ENCODE results near the gene OLIG1. TPM values are rescaled to one million over a fixed set of nuclear protein-coding genes. Genes with fewer than 3 reads are reported as not detected.

Gene OLIG1
- total RNA-seq, 1 experiment from 2014 or later = not detected

DNA sequence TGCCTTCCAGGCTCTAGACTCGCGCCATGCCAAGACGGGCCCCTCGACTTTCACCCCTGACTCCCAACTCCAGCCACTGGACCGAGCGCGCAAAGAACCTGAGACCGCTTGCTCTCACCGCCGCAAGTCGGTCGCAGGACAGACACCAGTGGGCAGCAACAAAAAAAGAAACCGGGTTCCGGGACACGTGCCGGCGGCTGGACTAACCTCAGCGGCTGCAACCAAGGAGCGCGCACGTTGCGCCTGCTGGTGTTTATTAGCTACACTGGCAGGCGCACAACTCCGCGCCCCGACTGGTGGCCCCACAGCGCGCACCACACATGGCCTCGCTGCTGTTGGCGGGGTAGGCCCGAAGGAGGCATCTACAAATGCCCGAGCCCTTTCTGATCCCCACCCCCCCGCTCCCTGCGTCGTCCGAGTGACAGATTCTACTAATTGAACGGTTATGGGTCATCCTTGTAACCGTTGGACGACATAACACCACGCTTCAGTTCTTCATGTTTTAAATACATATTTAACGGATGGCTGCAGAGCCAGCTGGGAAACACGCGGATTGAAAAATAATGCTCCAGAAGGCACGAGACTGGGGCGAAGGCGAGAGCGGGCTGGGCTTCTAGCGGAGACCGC, 46.3 kb upstream of the OLIG1 start:
- Histone ChIP-seq H3K79me2 (ENCODE audit: low read depth) (no peaks in the 10 kb centered on the region), H3K4me3 (no peak overlapping the region), H4K20me1 (ENCODE audit: insufficient read depth) (no peaks in the 10 kb centered on the region), H3F3A (ENCODE audit: insufficient read depth, low read depth) (no peaks in the 10 kb centered on the region), H2AFZ (no peak overlapping the region), H3K9me2 (ENCODE audit: insufficient read depth) (no peaks in the 10 kb centered on the region), H3K27me3 (ENCODE audit: insufficient read depth, low read depth) (peaks cover 45% of the 10 kb centered on the region), H3K4me2 (no peak overlapping the region), H3K36me3 (ENCODE audit: low read depth) (no peaks in the 10 kb centered on the region), H3K27ac (no peak overlapping the region), H3K4me1 (replicated peaks; ENCODE audit: insufficient read depth) (no peaks in the 10 kb centered on the region), H3K9me3 (ENCODE audit: insufficient read depth, low read depth) (no peaks in the 10 kb centered on the region)
- TF ChIP-seq EZH2 (IDR thresholded peaks at IDR 0.05; ENCODE audit: low read depth) = no peak
- TF ChIP-seq, protein P1, sequence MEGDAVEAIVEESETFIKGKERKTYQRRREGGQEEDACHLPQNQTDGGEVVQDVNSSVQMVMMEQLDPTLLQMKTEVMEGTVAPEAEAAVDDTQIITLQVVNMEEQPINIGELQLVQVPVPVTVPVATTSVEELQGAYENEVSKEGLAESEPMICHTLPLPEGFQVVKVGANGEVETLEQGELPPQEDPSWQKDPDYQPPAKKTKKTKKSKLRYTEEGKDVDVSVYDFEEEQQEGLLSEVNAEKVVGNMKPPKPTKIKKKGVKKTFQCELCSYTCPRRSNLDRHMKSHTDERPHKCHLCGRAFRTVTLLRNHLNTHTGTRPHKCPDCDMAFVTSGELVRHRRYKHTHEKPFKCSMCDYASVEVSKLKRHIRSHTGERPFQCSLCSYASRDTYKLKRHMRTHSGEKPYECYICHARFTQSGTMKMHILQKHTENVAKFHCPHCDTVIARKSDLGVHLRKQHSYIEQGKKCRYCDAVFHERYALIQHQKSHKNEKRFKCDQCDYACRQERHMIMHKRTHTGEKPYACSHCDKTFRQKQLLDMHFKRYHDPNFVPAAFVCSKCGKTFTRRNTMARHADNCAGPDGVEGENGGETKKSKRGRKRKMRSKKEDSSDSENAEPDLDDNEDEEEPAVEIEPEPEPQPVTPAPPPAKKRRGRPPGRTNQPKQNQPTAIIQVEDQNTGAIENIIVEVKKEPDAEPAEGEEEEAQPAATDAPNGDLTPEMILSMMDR (conservative IDR thresholded peaks at IDR 0.05) = no peak
- ChIA-PET POLR2A (ENCODE audit: unreplicated experiment) (no interaction called here), CTCF (no interaction called here)
- no TSS peak for BruUV-seq (replicated peaks)
- no peak for DNase-seq
- intact Hi-C loops (cut with micrococcal nuclease; ENCODE audit: unreplicated experiment) = no loop called here

DNA sequence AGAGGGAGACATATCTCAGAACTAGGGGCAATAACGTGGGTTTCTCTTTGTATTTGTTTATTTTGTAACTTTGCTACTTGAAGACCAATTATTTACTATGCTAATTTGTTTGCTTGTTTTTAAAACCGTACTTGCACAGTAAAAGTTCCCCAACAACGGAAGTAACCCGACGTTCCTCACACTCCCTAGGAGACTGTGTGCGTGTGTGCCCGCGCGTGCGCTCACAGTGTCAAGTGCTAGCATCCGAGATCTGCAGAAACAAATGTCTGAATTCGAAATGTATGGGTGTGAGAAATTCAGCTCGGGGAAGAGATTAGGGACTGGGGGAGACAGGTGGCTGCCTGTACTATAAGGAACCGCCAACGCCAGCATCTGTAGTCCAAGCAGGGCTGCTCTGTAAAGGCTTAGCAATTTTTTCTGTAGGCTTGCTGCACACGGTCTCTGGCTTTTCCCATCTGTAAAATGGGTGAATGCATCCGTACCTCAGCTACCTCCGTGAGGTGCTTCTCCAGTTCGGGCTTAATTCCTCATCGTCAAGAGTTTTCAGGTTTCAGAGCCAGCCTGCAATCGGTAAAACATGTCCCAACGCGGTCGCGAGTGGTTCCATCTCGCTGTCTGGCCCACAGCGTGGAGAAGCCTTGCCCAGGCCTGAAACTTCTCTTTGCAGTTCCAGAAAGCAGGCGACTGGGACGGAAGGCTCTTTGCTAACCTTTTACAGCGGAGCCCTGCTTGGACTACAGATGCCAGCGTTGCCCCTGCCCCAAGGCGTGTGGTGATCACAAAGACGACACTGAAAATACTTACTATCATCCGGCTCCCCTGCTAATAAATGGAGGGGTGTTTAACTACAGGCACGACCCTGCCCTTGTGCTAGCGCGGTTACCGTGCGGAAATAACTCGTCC, 45.5 kb upstream of the OLIG1 start:
- Histone ChIP-seq H3K4me1 (replicated peaks; ENCODE audit: insufficient read depth) (no peaks in the 10 kb centered on the region), H2AFZ (no peak overlapping the region), H3F3A (ENCODE audit: insufficient read depth, low read depth) (no peaks in the 10 kb centered on the region), H3K4me2 (no peak overlapping the region), H3K27me3 (ENCODE audit: insufficient read depth, low read depth) (peaks cover 48% of the 10 kb centered on the region), H3K79me2 (ENCODE audit: low read depth) (no peaks in the 10 kb centered on the region), H3K9me2 (ENCODE audit: insufficient read depth) (no peaks in the 10 kb centered on the region), H3K36me3 (ENCODE audit: low read depth) (no peaks in the 10 kb centered on the region), H3K27ac (no peak overlapping the region), H3K4me3 (no peak overlapping the region), H3K9me3 (ENCODE audit: insufficient read depth, low read depth) (no peaks in the 10 kb centered on the region), H4K20me1 (ENCODE audit: insufficient read depth) (no peaks in the 10 kb centered on the region)
- DNase-seq = no peak
- ChIA-PET CTCF (no interaction called here), POLR2A (ENCODE audit: unreplicated experiment) (no interaction called here)
- TF ChIP-seq, protein P1 (conservative IDR thresholded peaks at IDR 0.05) = no peak
- TF ChIP-seq EZH2 (IDR thresholded peaks at IDR 0.05; ENCODE audit: low read depth) = no peak
- no TSS peak for BruUV-seq (replicated peaks)
- intact Hi-C loops (cut with micrococcal nuclease; ENCODE audit: unreplicated experiment) = no loop called here

DNA sequence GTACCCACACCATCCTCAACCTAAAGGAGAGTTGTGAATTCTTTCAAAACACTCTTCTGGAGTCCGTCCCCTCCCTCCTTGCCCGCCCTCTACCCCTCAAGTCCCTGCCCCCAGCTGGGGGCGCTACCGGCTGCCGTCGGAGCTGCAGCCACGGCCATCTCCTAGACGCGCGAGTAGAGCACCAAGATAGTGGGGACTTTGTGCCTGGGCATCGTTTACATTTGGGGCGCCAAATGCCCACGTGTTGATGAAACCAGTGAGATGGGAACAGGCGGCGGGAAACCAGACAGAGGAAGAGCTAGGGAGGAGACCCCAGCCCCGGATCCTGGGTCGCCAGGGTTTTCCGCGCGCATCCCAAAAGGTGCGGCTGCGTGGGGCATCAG, 44.8 kb upstream of the OLIG1 start:
- no peaks in the 10 kb centered on the region for H3K9me2 ChIP-seq (ENCODE audit: insufficient read depth)
- BruUV-seq (replicated peaks) = no TSS peak
- H3K79me2 ChIP-seq (ENCODE audit: low read depth) = no peaks in the 10 kb centered on the region
- no peak overlapping the region for H2AFZ ChIP-seq
- ChIA-PET CTCF (no interaction called here), POLR2A (ENCODE audit: unreplicated experiment) (no interaction called here)
- no peak overlapping the region for H3K4me3 ChIP-seq
- no peaks in the 10 kb centered on the region for H3K4me1 ChIP-seq (replicated peaks; ENCODE audit: insufficient read depth)
- H3F3A ChIP-seq (ENCODE audit: insufficient read depth, low read depth) = no peaks in the 10 kb centered on the region
- no peaks in the 10 kb centered on the region for H3K36me3 ChIP-seq (ENCODE audit: low read depth)
- peaks cover 54% of the 10 kb centered on the region for H3K27me3 ChIP-seq (ENCODE audit: insufficient read depth, low read depth)
- H4K20me1 ChIP-seq (ENCODE audit: insufficient read depth) = no peaks in the 10 kb centered on the region
- TF ChIP-seq, protein P1 (conservative IDR thresholded peaks at IDR 0.05) = no peak
- TF ChIP-seq EZH2 (IDR thresholded peaks at IDR 0.05; ENCODE audit: low read depth) = no peak
- H3K27ac ChIP-seq = no peak overlapping the region
- H3K9me3 ChIP-seq (ENCODE audit: insufficient read depth, low read depth) = no peaks in the 10 kb centered on the region
- no peak for DNase-seq
- intact Hi-C loops (cut with micrococcal nuclease; ENCODE audit: unreplicated experiment) = no loop called here
- no peak overlapping the region for H3K4me2 ChIP-seq

All from PC-9 (cell line).